ENCODE measurements around the gene TOLLIP.

The TOLLIP gene

DNA sequence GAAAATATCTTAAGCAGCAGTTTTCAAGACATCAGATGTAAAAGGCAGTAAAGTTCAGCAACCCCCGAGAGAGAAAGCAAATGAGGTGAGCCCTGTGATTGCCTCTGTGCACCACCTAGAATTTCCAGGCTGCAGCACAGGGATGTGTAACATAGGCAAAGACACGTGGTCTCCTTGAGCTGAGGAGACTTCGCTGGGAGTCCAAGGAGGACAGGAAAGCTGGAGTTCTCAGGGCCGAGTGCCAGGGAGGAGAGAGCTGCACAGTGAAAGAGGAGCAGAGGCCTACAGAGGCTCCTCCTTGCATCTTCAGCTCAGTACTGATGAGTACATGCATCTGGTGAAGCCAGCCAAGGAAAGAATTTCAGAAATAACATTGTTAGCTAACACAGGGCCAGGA, 17.6 kb upstream of the TOLLIP start:
- FAIRE-seq (no peak), DNase-seq (ENCODE audit: insufficient read length) (no peak)
- TF ChIP-seq POLR2A (IDR thresholded peaks at IDR 0.05; ENCODE audit: low read depth, low read length) = no peak

DNA sequence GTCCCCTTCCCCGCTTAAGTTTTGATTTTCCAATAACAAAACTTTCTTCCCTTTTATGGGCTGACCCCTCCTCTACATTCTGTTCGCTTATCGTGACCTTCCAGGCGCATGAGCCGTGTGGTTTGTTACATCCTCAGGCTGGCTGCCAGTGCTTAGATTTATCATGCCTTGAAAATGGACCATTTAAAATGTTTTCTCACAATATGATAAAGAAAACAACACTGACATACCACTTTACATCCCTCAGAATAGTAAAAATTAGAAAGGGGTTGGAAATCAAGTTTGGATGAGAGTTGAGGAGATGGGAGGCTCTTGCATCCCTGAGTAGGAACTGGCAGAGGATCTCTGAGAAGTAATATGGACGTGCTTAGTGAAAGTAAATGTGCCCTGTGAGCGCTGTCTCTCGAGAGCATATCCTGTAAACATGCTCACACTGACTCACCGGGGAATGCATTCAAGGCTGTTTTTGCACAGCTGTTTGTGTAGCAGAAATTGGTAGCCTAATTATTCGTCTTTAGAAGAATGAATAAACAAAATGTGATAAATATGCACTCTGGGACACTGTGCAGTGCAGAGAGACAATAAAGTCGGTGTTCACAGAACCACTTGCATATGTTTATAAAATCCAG, 17.1 kb upstream of the TOLLIP start:
- FAIRE-seq = no peak

DNA sequence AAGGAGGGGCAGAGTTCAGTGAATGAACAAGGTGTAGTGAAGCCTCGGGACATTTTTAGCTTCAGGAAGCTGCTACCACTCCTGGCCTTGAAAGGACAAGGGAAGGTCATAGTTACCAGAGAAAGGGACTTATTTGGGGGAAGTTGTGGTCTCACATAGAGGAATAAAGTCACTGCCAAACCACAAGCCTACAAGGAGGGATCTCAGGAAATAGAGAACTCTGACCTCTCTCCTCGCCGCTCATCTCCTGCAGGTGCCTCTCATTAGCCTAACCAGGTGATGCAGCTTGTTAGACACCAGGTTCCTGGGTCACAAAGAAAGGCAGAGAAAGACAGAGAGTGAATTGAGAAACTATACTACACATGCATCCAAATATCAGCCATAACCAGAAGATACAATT, 14.3 kb upstream of the TOLLIP start:
- FAIRE-seq (no peak), DNase-seq (ENCODE audit: insufficient read length) (no peak)
- TF ChIP-seq POLR2A (IDR thresholded peaks at IDR 0.05; ENCODE audit: low read depth, low read length) = no peak
- no peak for TF ChIP-seq POLR2AphosphoS5 (IDR thresholded peaks at IDR 0.05; ENCODE audit: low read depth, low read length)

More for the DNA sequence above, 17.1 kb upstream of the TOLLIP start:
- TF ChIP-seq POLR2AphosphoS5 (IDR thresholded peaks at IDR 0.05; ENCODE audit: low read depth, low read length) (no peak), TAF1 (IDR thresholded peaks at IDR 0.05; ENCODE audit: borderline replicate concordance, low read depth, low read length) (no peak), POLR2A (IDR thresholded peaks at IDR 0.05; ENCODE audit: low read depth, low read length) (no peak)
- no peak for DNase-seq (ENCODE audit: insufficient read length)

DNA sequence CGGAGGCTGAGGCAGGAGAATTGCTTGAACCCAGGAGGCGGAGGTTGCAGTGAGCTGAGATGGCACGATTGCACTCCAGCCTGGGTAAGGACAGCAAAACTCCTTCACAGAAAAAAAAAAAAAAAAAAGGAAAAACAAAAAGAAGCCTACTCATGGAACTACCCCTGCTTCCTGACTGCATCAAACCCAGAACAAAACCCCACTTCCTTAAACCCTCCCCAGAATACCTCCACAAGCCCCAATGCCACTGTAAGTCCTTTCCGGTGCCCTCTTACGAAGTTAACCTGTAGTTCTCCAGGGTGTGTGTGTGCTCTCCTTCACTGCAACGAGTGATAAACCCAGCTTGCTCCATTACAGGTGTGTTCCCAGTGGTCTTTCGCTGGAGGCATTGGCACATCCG, 8.6 kb upstream of the TOLLIP start:
- no peak for TF ChIP-seq TAF1 (IDR thresholded peaks at IDR 0.05; ENCODE audit: borderline replicate concordance, low read depth, low read length)
- no peak for TF ChIP-seq POLR2A (IDR thresholded peaks at IDR 0.05; ENCODE audit: low read depth, low read length)
- no peak for TF ChIP-seq POLR2AphosphoS5 (IDR thresholded peaks at IDR 0.05; ENCODE audit: low read depth, low read length)
- DNase-seq (ENCODE audit: insufficient read length) (no peak), FAIRE-seq (no peak)

DNA sequence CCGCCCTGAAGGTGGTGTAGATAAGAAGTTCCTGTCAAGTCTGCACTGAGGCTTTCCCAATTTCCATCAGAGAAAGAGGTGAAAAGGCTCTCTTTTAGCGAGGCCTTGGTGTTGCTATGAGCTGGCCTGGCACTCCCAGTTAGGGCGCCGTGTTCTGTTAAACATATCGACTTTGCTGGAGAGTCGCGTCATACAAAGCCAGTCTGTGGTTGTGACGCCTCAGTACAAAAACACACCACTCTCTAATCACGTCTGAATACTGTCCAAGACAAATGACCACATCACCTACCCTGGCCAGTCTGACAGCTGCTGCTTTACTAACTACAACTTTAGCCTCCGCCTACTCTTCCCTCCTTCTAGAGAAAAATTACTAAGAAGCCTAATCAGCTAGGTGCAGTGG, 8.0 kb upstream of the TOLLIP start:
- DNase-seq (ENCODE audit: insufficient read length) (no peak), FAIRE-seq (no peak)
- TF ChIP-seq TAF1 (IDR thresholded peaks at IDR 0.05; ENCODE audit: borderline replicate concordance, low read depth, low read length) (no peak), POLR2A (IDR thresholded peaks at IDR 0.05; ENCODE audit: low read depth, low read length) (no peak), POLR2AphosphoS5 (IDR thresholded peaks at IDR 0.05; ENCODE audit: low read depth, low read length) (no peak)

DNA sequence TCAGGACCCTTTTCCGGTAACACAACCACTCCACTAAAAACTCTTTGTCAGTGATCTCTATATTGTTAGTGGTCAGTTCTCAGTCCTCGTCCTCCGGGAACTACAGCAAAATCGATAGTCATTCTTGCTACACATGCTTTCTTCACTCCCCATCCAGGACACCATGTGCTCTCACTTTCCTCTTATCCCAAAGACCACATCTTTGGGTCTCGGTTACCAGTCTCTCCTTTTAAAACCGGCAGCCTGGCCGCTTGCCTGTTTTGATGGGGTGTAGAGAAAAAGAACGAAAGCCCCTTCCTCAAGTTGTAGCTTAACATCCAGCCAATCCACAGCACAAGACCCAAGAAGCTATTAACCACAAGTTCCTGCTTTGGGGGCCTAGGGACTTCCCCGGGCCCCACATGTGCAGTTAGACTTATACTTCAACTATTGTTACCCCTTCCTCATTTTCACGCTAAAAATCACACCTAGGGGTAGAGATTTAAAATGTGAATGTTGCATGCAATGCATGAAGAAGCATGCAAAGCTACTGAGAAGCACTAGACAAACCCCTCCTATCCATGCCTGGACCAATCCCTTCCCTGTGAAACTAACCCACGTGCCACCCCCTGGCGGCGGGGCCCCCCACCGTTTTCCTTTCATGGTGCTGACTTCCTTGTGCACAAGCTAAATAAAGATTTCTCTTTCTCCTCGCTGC, 1.5 kb upstream of the TOLLIP start:
- no peak for TF ChIP-seq POLR2AphosphoS5 (IDR thresholded peaks at IDR 0.05; ENCODE audit: low read depth, low read length)
- TF ChIP-seq TAF1 (IDR thresholded peaks at IDR 0.05; ENCODE audit: borderline replicate concordance, low read depth, low read length) = no peak
- no peak for TF ChIP-seq POLR2A (IDR thresholded peaks at IDR 0.05; ENCODE audit: low read depth, low read length)
- DNase-seq (ENCODE audit: insufficient read length) (no peak), FAIRE-seq (no peak)

DNA sequence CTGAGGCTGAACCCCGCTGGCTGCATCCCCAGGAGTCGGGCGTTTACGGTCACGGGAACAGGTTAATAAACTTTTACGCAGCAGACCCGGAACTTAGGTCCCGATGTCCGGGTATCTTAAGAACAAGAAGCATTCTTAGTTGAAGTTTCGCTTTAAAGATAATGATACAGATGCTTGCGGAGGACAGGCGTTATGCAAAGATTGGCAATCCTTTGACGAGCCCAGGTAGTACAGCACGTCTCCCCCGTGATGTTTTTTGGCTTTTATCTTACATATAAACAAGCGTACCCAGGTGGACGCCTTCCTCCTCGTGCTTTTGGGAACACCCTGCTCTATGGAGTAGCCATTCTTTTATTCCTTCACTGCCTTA, 871 bp upstream of the TOLLIP start:
- peak; percentile 56 for FAIRE-seq
- no peak for DNase-seq (ENCODE audit: insufficient read length)
- TF ChIP-seq POLR2AphosphoS5 (IDR thresholded peaks at IDR 0.05; ENCODE audit: low read depth, low read length) (no peak), POLR2A (IDR thresholded peaks at IDR 0.05; ENCODE audit: low read depth, low read length) (no peak), TAF1 (IDR thresholded peaks at IDR 0.05; ENCODE audit: borderline replicate concordance, low read depth, low read length) (no peak)

DNA sequence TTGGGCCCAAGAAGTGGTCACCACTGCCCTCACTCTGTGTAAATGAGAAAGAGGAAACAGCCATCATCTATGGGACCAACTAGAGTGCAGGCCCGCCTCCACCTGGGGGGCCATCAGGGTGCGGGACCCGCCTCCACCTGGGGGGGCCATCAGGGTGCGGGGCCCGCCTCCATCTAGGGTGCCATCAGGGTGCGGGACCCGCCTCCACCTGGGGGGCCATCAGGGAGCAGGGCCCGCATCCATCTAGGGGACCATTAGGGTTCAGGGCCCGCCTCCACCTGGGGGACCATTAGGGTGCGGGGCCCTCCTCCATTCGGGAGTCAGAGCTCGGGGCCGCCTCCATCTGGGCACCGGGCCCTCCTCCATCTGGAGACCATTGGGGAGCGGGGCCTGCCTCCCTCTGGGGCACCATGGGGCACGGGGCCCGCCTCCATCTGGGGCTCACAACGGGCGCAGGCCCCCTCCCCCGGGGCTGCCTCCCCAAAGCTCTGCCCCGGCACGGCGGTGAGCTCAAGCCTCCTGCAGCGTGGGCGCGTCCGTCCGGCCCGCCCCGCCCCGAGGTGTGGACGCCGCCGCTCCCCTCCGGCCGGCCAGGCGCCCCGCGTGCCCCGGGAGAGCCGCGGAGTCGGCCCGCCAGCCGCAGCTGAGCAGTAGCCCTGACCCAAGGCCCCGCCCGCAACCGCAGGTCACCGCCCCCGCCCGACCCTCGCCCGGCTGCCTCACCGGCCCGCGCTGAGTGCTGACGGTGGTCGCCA, 512 bp downstream of the TOLLIP start:
- FAIRE-seq = peak; percentile 80
- DNase-seq (ENCODE audit: insufficient read length) = no peak
- TF ChIP-seq POLR2AphosphoS5 (IDR thresholded peaks at IDR 0.05; ENCODE audit: low read depth, low read length) = no peak
- TF ChIP-seq TAF1 (IDR thresholded peaks at IDR 0.05; ENCODE audit: borderline replicate concordance, low read depth, low read length) = no peak
- TF ChIP-seq POLR2A (IDR thresholded peaks at IDR 0.05; ENCODE audit: low read depth, low read length) = no peak

DNA sequence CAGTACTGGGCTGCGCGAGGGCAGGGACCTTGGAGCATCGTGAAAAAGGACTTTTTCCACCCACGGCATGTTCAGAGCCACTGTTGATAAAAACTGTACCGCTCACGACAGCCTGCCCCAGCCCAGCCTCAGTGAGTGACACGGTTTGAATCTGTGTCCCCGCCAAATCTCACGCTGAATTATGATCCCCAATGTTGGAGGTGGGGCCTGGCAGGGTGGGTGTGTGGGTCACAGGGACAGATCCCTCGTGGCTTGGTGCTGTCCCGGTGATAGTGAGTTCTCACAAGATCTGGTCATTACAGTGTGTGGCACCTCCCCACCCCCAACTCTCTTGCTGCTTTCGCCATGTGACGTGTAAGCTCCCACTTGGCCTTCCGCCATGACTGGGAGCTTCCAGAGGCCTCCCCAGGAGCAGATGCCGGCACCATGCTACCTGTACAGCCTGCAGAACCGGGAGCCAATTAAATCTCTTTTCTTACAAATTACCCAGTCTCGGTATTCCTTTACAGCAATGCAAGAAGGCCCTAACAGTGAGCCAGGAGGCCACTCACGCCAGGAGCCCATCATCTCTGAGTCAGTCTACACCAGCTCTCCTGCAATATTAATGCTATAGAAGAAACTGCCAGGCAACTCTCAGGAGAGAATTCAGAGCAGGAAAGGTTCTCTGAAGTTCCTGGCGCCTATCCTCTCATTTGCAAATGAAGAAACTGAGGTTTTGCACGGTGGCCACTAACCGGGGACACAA, 1.3 kb downstream of the TOLLIP start:
- TF ChIP-seq TAF1 (IDR thresholded peaks at IDR 0.05; ENCODE audit: borderline replicate concordance, low read depth, low read length) = no peak
- no peak for TF ChIP-seq POLR2A (IDR thresholded peaks at IDR 0.05; ENCODE audit: low read depth, low read length)
- TF ChIP-seq POLR2AphosphoS5 (IDR thresholded peaks at IDR 0.05; ENCODE audit: low read depth, low read length) = no peak

DNA sequence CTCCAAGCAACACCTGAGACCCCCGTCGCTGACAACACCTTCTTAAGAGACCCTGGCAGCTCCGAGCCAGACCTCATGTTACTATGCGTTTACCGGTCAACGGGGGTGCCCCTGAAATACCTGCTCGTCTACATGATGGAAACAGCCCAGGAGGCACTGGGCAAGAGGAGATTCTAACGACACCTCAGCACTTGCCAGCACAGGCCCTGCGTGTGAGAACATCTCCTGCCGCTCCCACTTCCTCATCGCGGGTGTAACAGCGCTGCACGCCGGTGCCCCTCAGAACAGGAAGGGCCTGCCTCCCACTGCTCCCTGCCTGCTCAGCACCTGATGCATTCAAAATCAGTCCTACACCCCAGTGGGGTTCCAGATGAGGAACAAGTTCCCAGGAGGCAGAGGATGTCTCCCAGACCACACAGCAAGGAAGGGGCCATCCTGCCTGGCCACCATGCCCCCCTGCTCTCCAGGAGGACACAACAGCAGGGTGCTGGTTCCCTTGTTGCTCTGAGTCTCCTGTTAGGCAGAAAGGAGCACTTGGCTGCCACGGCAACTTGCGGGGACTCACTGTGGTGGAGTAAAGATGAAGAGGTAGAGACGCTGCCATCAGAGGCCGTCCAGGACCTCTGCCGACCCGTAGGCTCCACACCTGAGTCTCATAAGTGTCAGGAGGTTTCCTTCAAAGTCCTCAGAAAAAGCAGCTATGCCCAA, 2.1 kb downstream of the TOLLIP start:
- no peak for DNase-seq (ENCODE audit: insufficient read length)
- peak; percentile 56 for FAIRE-seq
- TF ChIP-seq POLR2A (IDR thresholded peaks at IDR 0.05; ENCODE audit: low read depth, low read length) = no peak
- TF ChIP-seq POLR2AphosphoS5 (IDR thresholded peaks at IDR 0.05; ENCODE audit: low read depth, low read length) = no peak
- TF ChIP-seq TAF1 (IDR thresholded peaks at IDR 0.05; ENCODE audit: borderline replicate concordance, low read depth, low read length) = no peak

More for the DNA sequence above, 1.3 kb downstream of the TOLLIP start:
- DNase-seq (ENCODE audit: insufficient read length) (no peak), FAIRE-seq (no peak)
